NCI-H1694 (cell line): Measurements from ENCODE around the gene NXN.
"Not testable (repeated sequence)": the region's sequence is repeated elsewhere in the genome, so short reads cannot be mapped to it uniquely, and the experiment has no call there.

Source experiments
- DNase-seq: peaks from one replicate; lab custom pipeline; 2025; lab: John Stamatoyannopoulos, UW

Gene NXN

GRCh38 chr17:798246-798645 lies 181.3 kb downstream of the NXN start:
- peak; percentile 16 for DNase-seq

- DNase-seq, result peak; percentile 80
These were observed 182.2 kb downstream of the NXN start for GRCh38 chr17:797236-797840.

GRCh38 chr17:796609-797008 lies 183.0 kb downstream of the NXN start:
- no peak for DNase-seq

- DNase-seq, result no peak
These were observed 183.9 kb downstream of the NXN start for GRCh38 chr17:795721-796120.

- DNase-seq, result no peak
These were observed 184.3 kb downstream of the NXN start for GRCh38 chr17:795276-795675.

GRCh38 chr17:794876-795275 lies 184.7 kb downstream of the NXN start:
- DNase-seq, result peak; percentile 94

GRCh38 chr17:792277-792676 lies 187.3 kb downstream of the NXN start:
- DNase-seq, result no peak

GRCh38 chr17:791829-792228 lies 187.7 kb downstream of the NXN start:
- DNase-seq, result no peak

- not testable (repeated sequence) for DNase-seq
These were observed 188.7 kb downstream of the NXN start for GRCh38 chr17:790874-791247.

GRCh38 chr17:789931-790873 lies 189.4 kb downstream of the NXN start:
- DNase-seq, result not testable (repeated sequence)

GRCh38 chr17:789160-789840 lies 190.3 kb downstream of the NXN start:
- no peak for DNase-seq

- DNase-seq, result no peak
These were observed 191.0 kb downstream of the NXN start for GRCh38 chr17:788551-788950.

- DNase-seq, result no peak
These were observed 191.8 kb downstream of the NXN start for GRCh38 chr17:787641-788221.

GRCh38 chr17:785901-786300 lies 193.7 kb downstream of the NXN start:
- not testable (repeated sequence) for DNase-seq

GRCh38 chr17:784143-784542 lies 195.4 kb downstream of the NXN start:
- no peak for DNase-seq

GRCh38 chr17:781805-782731 lies 197.5 kb downstream of the NXN start, which contains the start of the genes GLOD4 and MRM3:
TSS of gene GLOD4 (minus strand) at chr17:782280. CDS start at chr17:782255, 25 bp downstream.
TSS of gene MRM3 (plus strand) at chr17:782353. CDS start at chr17:782379, 26 bp downstream.
- peak; percentile 79 for DNase-seq

- DNase-seq, result no peak
These were observed 201.5 kb downstream of the NXN start for GRCh38 chr17:778096-778495.

GRCh38 chr17:774313-774584 lies 205.3 kb downstream of the NXN start:
- no peak for DNase-seq

- DNase-seq, result no peak
These were observed 205.9 kb downstream of the NXN start for GRCh38 chr17:773467-774312.

GRCh38 chr17:773016-773415 lies 206.6 kb downstream of the NXN start:
- no peak for DNase-seq
